ENCODE results near the gene ATF6.

Gene ATF6

DNA sequence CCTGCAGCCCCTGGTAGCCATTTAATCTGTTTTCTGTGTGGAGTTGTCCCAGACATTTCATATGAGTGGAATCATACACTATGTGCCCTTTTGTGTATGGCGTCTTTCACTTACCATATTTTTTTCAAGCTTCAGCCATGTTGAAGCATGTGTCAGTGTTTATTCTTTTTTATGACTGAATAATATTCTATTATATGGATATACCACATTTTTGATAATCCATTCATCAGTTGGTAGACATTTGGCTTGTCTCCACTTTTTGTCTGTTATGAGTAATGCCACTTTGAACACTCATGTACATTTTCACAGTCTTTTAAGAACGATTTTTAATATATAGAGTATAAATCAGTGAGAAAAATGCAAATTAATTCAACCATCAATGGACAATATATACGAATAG lies 44.7 kb downstream of the ATF6 start:
- H3K79me2 ChIP-seq (ENCODE audit: low read length): peaks cover 48% of the 10 kb centered on the region

DNA sequence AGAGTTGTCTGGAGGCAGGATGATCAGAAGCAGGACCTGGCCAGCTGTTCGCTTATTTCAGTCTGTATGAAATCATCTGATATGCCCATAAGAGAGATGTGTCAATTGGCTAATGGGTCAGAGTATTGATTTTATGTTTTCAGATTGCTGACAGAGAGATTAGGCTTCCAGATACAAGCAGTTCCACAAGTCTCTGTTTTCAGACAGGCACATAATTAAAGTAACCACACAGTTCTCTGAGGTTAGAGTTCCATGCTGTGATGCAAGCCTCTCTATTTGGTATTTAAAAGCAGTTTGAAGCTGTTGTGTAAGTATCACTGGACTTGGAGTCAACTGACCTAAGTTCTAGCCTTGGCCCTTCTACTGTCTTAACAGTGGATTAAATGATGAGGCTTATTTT lies 50.1 kb downstream of the ATF6 start:
- H3K4me3 ChIP-seq (ENCODE audit: low read length): no peak overlapping the region
- DNase-seq: peak; percentile 62
- H3K9me3 ChIP-seq (replicated peaks; ENCODE audit: insufficient read depth, low read length): no peaks in the 10 kb centered on the region
- H3F3A ChIP-seq (ENCODE audit: insufficient read depth, low read length): peaks cover 14% of the 10 kb centered on the region
- no peak overlapping the region for H2AFZ ChIP-seq (ENCODE audit: low read length)
- H4K20me1 ChIP-seq (ENCODE audit: insufficient read depth, low read length): no peaks in the 10 kb centered on the region
- H3K9ac ChIP-seq (ENCODE audit: low read length): no peak overlapping the region; the same call in 1 of the 2 replicates
- no peaks in the 10 kb centered on the region for H3K9me2 ChIP-seq (replicated peaks; ENCODE audit: insufficient read depth, low read length)
- H3K27ac ChIP-seq (ENCODE audit: low read length): peak overlapping the region; percentile 46; the same call in 1 of the 2 replicates
- peaks cover 2% of the 10 kb centered on the region; the same call in 1 of the 2 replicates for H3K36me3 ChIP-seq (replicated peaks; ENCODE audit: insufficient read depth, low read length)
- H3K4me2 ChIP-seq (ENCODE audit: low read depth, low read length): peak overlapping the region; percentile 12; the same call in 1 of the 2 replicates
- peaks cover 60% of the 10 kb centered on the region for H3K79me2 ChIP-seq (ENCODE audit: low read length)
- TF ChIP-seq EZH2 (optimal IDR thresholded peaks at IDR 0.05; ENCODE audit: low read depth, low read length) (no peak), EZH2phosphoT487 (IDR thresholded peaks at IDR 0.05; ENCODE audit: low read length) (no peak)
- TF ChIP-seq, protein P1, sequence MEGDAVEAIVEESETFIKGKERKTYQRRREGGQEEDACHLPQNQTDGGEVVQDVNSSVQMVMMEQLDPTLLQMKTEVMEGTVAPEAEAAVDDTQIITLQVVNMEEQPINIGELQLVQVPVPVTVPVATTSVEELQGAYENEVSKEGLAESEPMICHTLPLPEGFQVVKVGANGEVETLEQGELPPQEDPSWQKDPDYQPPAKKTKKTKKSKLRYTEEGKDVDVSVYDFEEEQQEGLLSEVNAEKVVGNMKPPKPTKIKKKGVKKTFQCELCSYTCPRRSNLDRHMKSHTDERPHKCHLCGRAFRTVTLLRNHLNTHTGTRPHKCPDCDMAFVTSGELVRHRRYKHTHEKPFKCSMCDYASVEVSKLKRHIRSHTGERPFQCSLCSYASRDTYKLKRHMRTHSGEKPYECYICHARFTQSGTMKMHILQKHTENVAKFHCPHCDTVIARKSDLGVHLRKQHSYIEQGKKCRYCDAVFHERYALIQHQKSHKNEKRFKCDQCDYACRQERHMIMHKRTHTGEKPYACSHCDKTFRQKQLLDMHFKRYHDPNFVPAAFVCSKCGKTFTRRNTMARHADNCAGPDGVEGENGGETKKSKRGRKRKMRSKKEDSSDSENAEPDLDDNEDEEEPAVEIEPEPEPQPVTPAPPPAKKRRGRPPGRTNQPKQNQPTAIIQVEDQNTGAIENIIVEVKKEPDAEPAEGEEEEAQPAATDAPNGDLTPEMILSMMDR (IDR thresholded peaks at IDR 0.05; ENCODE audit: low read length): no peak
- H3K27me3 ChIP-seq (replicated peaks; ENCODE audit: insufficient read depth, low read length): no peaks in the 10 kb centered on the region
- H3K4me1 ChIP-seq (ENCODE audit: low read length): peaks cover 17% of the 10 kb centered on the region

More for the DNA sequence above, 44.7 kb downstream of the ATF6 start:
- Histone ChIP-seq H3K4me1 (ENCODE audit: low read length) (peaks cover 40% of the 10 kb centered on the region), H3K9me3 (replicated peaks; ENCODE audit: insufficient read depth, low read length) (no peaks in the 10 kb centered on the region; the same call in 1 of the 2 replicates), H3K9ac (ENCODE audit: low read length) (no peak overlapping the region), H3K4me2 (ENCODE audit: low read depth, low read length) (no peak overlapping the region), H3F3A (ENCODE audit: insufficient read depth, low read length) (peaks cover 35% of the 10 kb centered on the region), H2AFZ (ENCODE audit: low read length) (no peak overlapping the region), H3K36me3 (replicated peaks; ENCODE audit: insufficient read depth, low read length) (peaks cover 11% of the 10 kb centered on the region; the same call in 1 of the 2 replicates), H4K20me1 (ENCODE audit: insufficient read depth, low read length) (no peaks in the 10 kb centered on the region), H3K9me2 (replicated peaks; ENCODE audit: insufficient read depth, low read length) (no peaks in the 10 kb centered on the region), H3K4me3 (ENCODE audit: low read length) (no peak overlapping the region), H3K27ac (ENCODE audit: low read length) (no peak overlapping the region), H3K27me3 (replicated peaks; ENCODE audit: insufficient read depth, low read length) (no peaks in the 10 kb centered on the region)
- DNase-seq: no peak
- TF ChIP-seq EZH2 (optimal IDR thresholded peaks at IDR 0.05; ENCODE audit: low read depth, low read length) (no peak), EZH2phosphoT487 (IDR thresholded peaks at IDR 0.05; ENCODE audit: low read length) (no peak)
- TF ChIP-seq, protein P1 (IDR thresholded peaks at IDR 0.05; ENCODE audit: low read length): no peak

DNA sequence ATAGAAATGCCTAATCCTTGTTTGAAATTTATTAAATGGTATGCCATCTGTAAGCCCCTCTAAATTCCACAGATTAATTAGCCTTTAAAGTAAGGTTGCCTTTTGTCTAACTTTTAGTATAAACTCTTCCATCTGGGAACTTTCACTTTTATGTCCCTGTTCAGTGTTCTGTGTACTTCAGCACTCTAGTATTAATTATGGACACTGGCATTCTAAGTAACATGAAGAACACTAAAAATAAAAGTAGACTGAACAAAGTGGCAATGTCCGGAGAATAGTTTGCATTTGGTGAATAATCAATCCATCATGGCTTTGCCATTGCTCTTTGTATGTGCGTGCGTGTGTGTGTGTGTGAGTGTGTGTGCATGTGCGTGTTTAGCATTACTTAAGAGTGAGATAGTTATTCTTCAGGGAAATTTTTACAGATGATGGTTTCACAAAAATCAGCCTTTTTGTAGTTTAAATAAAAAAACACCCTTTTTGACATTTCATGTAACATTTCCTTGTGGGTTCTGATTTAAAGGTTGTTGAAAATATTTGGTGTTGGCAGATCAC lies 51.1 kb downstream of the ATF6 start:
- no peaks in the 10 kb centered on the region for H3K9me3 ChIP-seq (replicated peaks; ENCODE audit: insufficient read depth, low read length)
- peaks cover 14% of the 10 kb centered on the region for H3F3A ChIP-seq (ENCODE audit: insufficient read depth, low read length)
- TF ChIP-seq EZH2phosphoT487 (IDR thresholded peaks at IDR 0.05; ENCODE audit: low read length) (no peak), EZH2 (optimal IDR thresholded peaks at IDR 0.05; ENCODE audit: low read depth, low read length) (no peak)
- TF ChIP-seq, protein P1 (IDR thresholded peaks at IDR 0.05; ENCODE audit: low read length): no peak
- H3K4me1 ChIP-seq (ENCODE audit: low read length): peaks cover 17% of the 10 kb centered on the region
- H2AFZ ChIP-seq (ENCODE audit: low read length): no peak overlapping the region
- no peaks in the 10 kb centered on the region for H3K27me3 ChIP-seq (replicated peaks; ENCODE audit: insufficient read depth, low read length)
- no peak overlapping the region for H3K27ac ChIP-seq (ENCODE audit: low read length)
- no peak overlapping the region for H3K9ac ChIP-seq (ENCODE audit: low read length)
- DNase-seq: no peak
- peaks cover 3% of the 10 kb centered on the region; the same call in 1 of the 2 replicates for H3K36me3 ChIP-seq (replicated peaks; ENCODE audit: insufficient read depth, low read length)
- H4K20me1 ChIP-seq (ENCODE audit: insufficient read depth, low read length): no peaks in the 10 kb centered on the region
- H3K4me2 ChIP-seq (ENCODE audit: low read depth, low read length): no peak overlapping the region
- H3K4me3 ChIP-seq (ENCODE audit: low read length): no peak overlapping the region
- peaks cover 51% of the 10 kb centered on the region for H3K79me2 ChIP-seq (ENCODE audit: low read length)
- no peaks in the 10 kb centered on the region for H3K9me2 ChIP-seq (replicated peaks; ENCODE audit: insufficient read depth, low read length)

All from MM.1S (cell line).